GM12892 (cell line): ENCODE data around the gene GJD2.

ENCODE experiments used
- POLR2A ChIP-seq: IDR thresholded peaks from 2 replicates; pipeline ENCODE4 v1.6.1; 2011; ENCODE audit warnings: low read depth, low read length, control low read depth
- POLR2AphosphoS5 ChIP-seq: IDR thresholded peaks from 2 replicates; pipeline ENCODE4 v1.6.1; 2011; ENCODE audit warnings: low read depth, low read length, control low read depth
- TAF1 ChIP-seq: IDR thresholded peaks from 2 replicates; pipeline ENCODE4 v1.6.1; 2011; ENCODE audit warnings: low read depth, mild to moderate bottlenecking, control low read depth, low read length, borderline replicate concordance

DNA sequence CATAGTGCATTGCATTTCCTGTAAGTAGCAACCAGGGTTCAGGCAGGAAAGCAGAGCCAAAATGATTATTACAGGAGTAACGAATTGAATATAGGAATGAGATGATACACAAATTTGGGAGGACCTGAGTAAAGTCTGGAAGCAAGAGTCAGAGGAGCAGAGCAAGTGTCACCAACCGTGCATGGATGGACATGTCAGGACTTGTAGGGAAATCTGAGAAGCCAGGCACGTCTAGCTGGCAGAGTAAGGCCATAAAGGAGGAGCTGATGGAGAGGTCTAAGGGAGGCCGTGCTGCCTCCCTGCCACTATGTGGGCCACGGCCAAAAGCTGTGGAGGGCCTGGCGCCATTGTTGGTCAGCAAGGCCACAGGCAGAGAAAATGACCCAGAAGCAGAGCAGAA lies 22.4 kb downstream of the GJD2 start:
- no peak for TF ChIP-seq POLR2A
- no peak for TF ChIP-seq POLR2AphosphoS5
- no peak for TF ChIP-seq TAF1
